CD14-positive monocyte (primary cell): ENCODE measurements around the gene SPATS2. TPM values are rescaled to one million over a fixed set of nuclear protein-coding genes. Genes with fewer than 3 reads are reported as not detected.

ENCODE experiments used
- DNase-seq, 3 donors: peaks; one replicate each; pipeline ENCODE4 v3.0.0-alpha.2; 2011 to 2022
- H2AFZ ChIP-seq: 2 replicates; pipeline ENCODE4 v1.6.0; 2012; ENCODE audit warnings: mild to moderate bottlenecking, low read depth, low read length, inconsistent platforms; ENCODE audit not compliant: insufficient read depth, poor library complexity, severe bottlenecking
- H3K27ac ChIP-seq, 2 donors: 1 replicate in 1 of 2; 2 replicates in 1 of 2; pipeline ENCODE4 v1.5.1; 2012 to 2013; ENCODE audit warnings: low read length in 2 of 2, control low read depth in 1 of 2, inconsistent platforms in 1 of 2, low read depth in 1 of 2, mild to moderate bottlenecking in 1 of 2
- H3K27me3 ChIP-seq, 2 donors: one replicate each; pipeline versions ENCODE4 v1.6.0 to v1.6.1; 2011 to 2013; ENCODE audit warnings: low read length in 2 of 2; ENCODE audit not compliant: control insufficient read depth in 2 of 2, insufficient read depth in 2 of 2
- H3K36me3 ChIP-seq, 2 donors: replicated peaks in 1 of 2; 1 replicate in 1 of 2; 2 replicates in 1 of 2; pipeline versions ENCODE4 v1.5.1 to v1.6.1; 2012 to 2013; ENCODE audit warnings: low read length in 2 of 2, control low read depth in 1 of 2, inconsistent platforms in 1 of 2, mild to moderate bottlenecking in 1 of 2; ENCODE audit not compliant: insufficient read depth in 2 of 2, control insufficient read depth in 1 of 2
- H3K4me1 ChIP-seq, 2 donors: 1 replicate in 1 of 2; 2 replicates in 1 of 2; pipeline versions ENCODE4 v1.5.1 to v1.6.1; 2012 to 2013; ENCODE audit warnings: low read length in 2 of 2, control low read depth in 1 of 2, inconsistent platforms in 1 of 2, mild to moderate bottlenecking in 1 of 2, moderate library complexity in 1 of 2; ENCODE audit not compliant: insufficient read depth in 2 of 2, control insufficient read depth in 1 of 2
- H3K4me2 ChIP-seq: replicated peaks from 2 replicates; pipeline ENCODE3; 2012; ENCODE audit warnings: low read length, moderate library complexity, mild to moderate bottlenecking; ENCODE audit not compliant: poor library complexity, severe bottlenecking; ENCODE audit errors: extremely low read depth
- H3K4me3 ChIP-seq, 3 experiments: fragments of 200-600 bp in 1 of 3; sonication (generic) in 1 of 3; replicated peaks in 1 of 3; 1 replicate in 2 of 3; 2 replicates in 1 of 3; pipeline ENCODE4 v1.5.1; 2011 to 2013; ENCODE audit warnings: low read length in 3 of 3, mild to moderate bottlenecking in 3 of 3, control low read depth in 2 of 3, low read depth in 2 of 3, inconsistent platforms in 1 of 3, moderate library complexity in 1 of 3
- H3K79me2 ChIP-seq: 2 replicates; pipeline ENCODE4 v1.6.0; 2012; ENCODE audit warnings: mild to moderate bottlenecking, control low read depth, inconsistent platforms, low read length, moderate library complexity; ENCODE audit not compliant: insufficient read depth
- H3K9ac ChIP-seq: 2 replicates; pipeline ENCODE4 v1.6.0; 2017; ENCODE audit warnings: low read length, mild to moderate bottlenecking; ENCODE audit not compliant: insufficient read depth, poor library complexity, severe bottlenecking
- H3K9me3 ChIP-seq, 2 donors: replicated peaks in 1 of 2; 1 replicate in 1 of 2; 2 replicates in 1 of 2; pipeline versions ENCODE4 v1.5.1 to v1.6.1; 2012 to 2013; ENCODE audit warnings: low read length in 2 of 2, control low read depth in 1 of 2; ENCODE audit not compliant: control insufficient read depth in 1 of 2, insufficient read depth in 1 of 2
- H4K20me1 ChIP-seq: 2 replicates; pipeline ENCODE4 v1.6.0; 2012; ENCODE audit warnings: mild to moderate bottlenecking, low read length, control low read depth, moderate library complexity; ENCODE audit not compliant: insufficient read depth
- H3K27ac Mint-ChIP-seq, 7 donors: one replicate each; pipeline ENCODE4 v1.8.0; 2020; ENCODE audit warnings: mild to moderate bottlenecking in 7 of 7, mixed read lengths in 7 of 7, moderate library complexity in 6 of 7, inconsistent platforms in 2 of 7
- H3K27me3 Mint-ChIP-seq, 3 donors: one replicate each; pipeline ENCODE4 v1.8.0; 2021 to 2022; ENCODE audit warnings: low read depth in 3 of 3, mild to moderate bottlenecking in 3 of 3, mixed read lengths in 3 of 3, moderate library complexity in 3 of 3, inconsistent platforms in 1 of 3
- H3K36me3 Mint-ChIP-seq, 2 donors: one replicate each; pipeline ENCODE4 v1.8.0; 2020; ENCODE audit warnings: mixed read lengths in 2 of 2, inconsistent platforms in 1 of 2, mild to moderate bottlenecking in 1 of 2
- H3K4me1 Mint-ChIP-seq: one replicate; pipeline ENCODE4 v1.8.0; 2020; ENCODE audit warnings: mild to moderate bottlenecking, mixed read lengths
- H3K4me3 Mint-ChIP-seq, 2 donors: one replicate each; pipeline ENCODE4 v1.8.0; 2020; ENCODE audit warnings: mild to moderate bottlenecking in 2 of 2, mixed read lengths in 2 of 2, moderate library complexity in 1 of 2
- H3K9me3 Mint-ChIP-seq, 7 donors: one replicate each; pipeline ENCODE4 v1.8.0; 2020 to 2022; ENCODE audit warnings: mixed read lengths in 7 of 7, mild to moderate bottlenecking in 6 of 7, moderate library complexity in 6 of 7, inconsistent platforms in 2 of 7
- WGBS: methylation state at CpG from one replicate; pipeline ENCODE4 v1.1.5; 2013; ENCODE audit warnings: missing lambda C conversion rate; ENCODE audit not compliant: insufficient coverage; 5-methylcytosine and 5-hydroxymethylcytosine counted together
- intact Hi-C, 2 donors: fragments of 100-400 bp; cut with micrococcal nuclease; formaldehyde crosslinking; loops; one replicate each; pipeline versions ENCODE4 v1.15.0 to v1.15.1; 2023
- polyA plus RNA-seq, 3 donors: library from polyadenylated mRNA; depleted of rRNA in 1 of 3; unstranded in 2 of 3; stranded (reverse) in 1 of 3; fragments of 300-500 nt in 2 of 3; fragments of >200 nt in 1 of 3; fragmentation: Illumina TruSeq in 2 of 3; gene quantifications; 1 replicate in 2 of 3; 2 replicates in 1 of 3; pipeline ENCODE4 v1.2.3, GENCODE V29; 2012 to 2021
- TF ChIP-seq, protein P1 (sequence below): fragments of 200-600 bp; IDR thresholded peaks from one replicate; pipeline ENCODE4 v1.8.0; 2022; ENCODE audit warnings: antibody characterized with exemption, mild to moderate bottlenecking

The SPATS2 gene
- polyA plus RNA-seq, 3 donors: 1.1 to 3.2 (median 1.8) TPM

DNA sequence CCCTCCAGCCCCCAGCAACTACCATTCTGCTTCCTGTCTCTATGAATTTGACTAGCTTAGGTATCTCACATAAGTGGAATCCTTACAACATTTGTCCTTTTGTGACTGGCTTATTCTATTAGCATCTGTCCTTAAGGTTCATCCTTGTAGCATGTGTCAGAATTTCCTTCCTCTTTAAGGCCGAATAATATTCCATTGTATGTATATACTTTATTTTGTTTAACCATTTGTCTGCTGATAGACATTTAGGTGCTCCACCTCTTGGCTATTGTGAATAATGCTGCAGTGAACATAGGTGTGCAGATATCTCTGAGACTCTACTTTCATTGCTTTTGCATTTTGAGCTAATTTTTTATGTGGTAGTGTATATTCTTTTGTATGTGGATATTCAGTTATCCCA, 75.7 kb downstream of the SPATS2 start:
- WGBS: no CpG with 5 or more reads among the region's 1 CpG
- H3K4me2 ChIP-seq: no peak overlapping the region
- DNase-seq: no peak
- intact Hi-C loops: no loop called here
- no peak overlapping the region for H2AFZ ChIP-seq
- H3K9me3 ChIP-seq: no peaks in the 10 kb centered on the region
- no peaks in the 10 kb centered on the region for H3K36me3 ChIP-seq
- Mint-ChIP-seq H3K4me1 (peaks cover 16% of the 10 kb centered on the region), H3K27ac (no peak overlapping the region), H3K9me3 (peaks cover 0 to 8% (median 2%) of the 10 kb centered on the region in 7 donors), H3K27me3 (peaks cover 0 to 2% (median 0%) of the 10 kb centered on the region in 3 donors), H3K36me3 (peaks cover 4 to 6% of the 10 kb centered on the region in 2 donors), H3K4me3 (no peak overlapping the region)
- no peaks in the 10 kb centered on the region for H4K20me1 ChIP-seq
- H3K4me3 ChIP-seq: no peak overlapping the region
- H3K27ac ChIP-seq: no peak overlapping the region
- H3K79me2 ChIP-seq: no peaks in the 10 kb centered on the region
- no peaks in the 10 kb centered on the region for H3K27me3 ChIP-seq
- H3K4me1 ChIP-seq: peaks cover 2 to 14% of the 10 kb centered on the region in 2 donors
- no peak overlapping the region for H3K9ac ChIP-seq
- TF ChIP-seq, protein P1, sequence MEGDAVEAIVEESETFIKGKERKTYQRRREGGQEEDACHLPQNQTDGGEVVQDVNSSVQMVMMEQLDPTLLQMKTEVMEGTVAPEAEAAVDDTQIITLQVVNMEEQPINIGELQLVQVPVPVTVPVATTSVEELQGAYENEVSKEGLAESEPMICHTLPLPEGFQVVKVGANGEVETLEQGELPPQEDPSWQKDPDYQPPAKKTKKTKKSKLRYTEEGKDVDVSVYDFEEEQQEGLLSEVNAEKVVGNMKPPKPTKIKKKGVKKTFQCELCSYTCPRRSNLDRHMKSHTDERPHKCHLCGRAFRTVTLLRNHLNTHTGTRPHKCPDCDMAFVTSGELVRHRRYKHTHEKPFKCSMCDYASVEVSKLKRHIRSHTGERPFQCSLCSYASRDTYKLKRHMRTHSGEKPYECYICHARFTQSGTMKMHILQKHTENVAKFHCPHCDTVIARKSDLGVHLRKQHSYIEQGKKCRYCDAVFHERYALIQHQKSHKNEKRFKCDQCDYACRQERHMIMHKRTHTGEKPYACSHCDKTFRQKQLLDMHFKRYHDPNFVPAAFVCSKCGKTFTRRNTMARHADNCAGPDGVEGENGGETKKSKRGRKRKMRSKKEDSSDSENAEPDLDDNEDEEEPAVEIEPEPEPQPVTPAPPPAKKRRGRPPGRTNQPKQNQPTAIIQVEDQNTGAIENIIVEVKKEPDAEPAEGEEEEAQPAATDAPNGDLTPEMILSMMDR: no peak

DNA sequence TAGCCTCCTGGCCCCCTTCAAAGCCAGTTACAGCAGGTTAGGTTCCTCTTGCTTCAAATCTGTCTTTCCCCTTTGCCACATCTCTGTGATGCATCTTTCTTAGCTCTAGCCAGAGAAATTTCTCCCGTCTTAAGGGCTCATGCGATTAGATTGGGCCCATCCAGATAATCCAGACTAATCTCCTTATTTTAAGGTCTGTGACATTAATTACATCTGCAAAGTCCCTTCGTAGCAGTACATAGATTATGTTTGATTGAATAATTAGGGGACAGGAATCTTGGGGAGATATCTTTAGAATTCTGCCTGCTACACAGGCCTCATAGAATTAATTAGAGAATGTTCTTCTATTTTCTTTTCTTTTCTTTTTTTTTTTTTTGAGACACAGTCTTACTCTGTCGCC, 79.3 kb downstream of the SPATS2 start:
- Histone ChIP-seq H3K27ac (no peak overlapping the region), H2AFZ (no peak overlapping the region), H3K9me3 (no peaks in the 10 kb centered on the region), H3K4me1 (no peaks in the 10 kb centered on the region), H3K27me3 (no peaks in the 10 kb centered on the region), H3K79me2 (no peaks in the 10 kb centered on the region), H3K4me3 (no peak overlapping the region), H3K4me2 (no peak overlapping the region), H4K20me1 (no peaks in the 10 kb centered on the region), H3K36me3 (no peaks in the 10 kb centered on the region), H3K9ac (no peak overlapping the region)
- WGBS: 100% methylated on average over 1 of the region's 4 CpGs
- no peak for DNase-seq
- Mint-ChIP-seq H3K9me3 (peaks cover 3 to 24% (median 8%) of the 10 kb centered on the region in 7 donors), H3K27me3 (peaks cover 0 to 2% (median 0%) of the 10 kb centered on the region in 3 donors), H3K4me3 (no peak overlapping the region), H3K36me3 (peaks cover 5 to 10% of the 10 kb centered on the region in 2 donors), H3K4me1 (peaks cover 2% of the 10 kb centered on the region), H3K27ac (no peak overlapping the region)
- TF ChIP-seq, protein P1: no peak
- intact Hi-C loops: no loop called here
